Inflammatory macrophage treated with lipopolysaccharide for 4 hours (primary cell): ENCODE results near the gene AZIN2.
"Not testable (repeated sequence)": the region's sequence is repeated elsewhere in the genome, so short reads cannot be mapped to it uniquely, and the experiment has no call there.

Experiments used
- DNase-seq: peaks from one replicate; pipeline ENCODE4 v3.0.0-alpha.2; 2020

AZIN2 gene

DNA sequence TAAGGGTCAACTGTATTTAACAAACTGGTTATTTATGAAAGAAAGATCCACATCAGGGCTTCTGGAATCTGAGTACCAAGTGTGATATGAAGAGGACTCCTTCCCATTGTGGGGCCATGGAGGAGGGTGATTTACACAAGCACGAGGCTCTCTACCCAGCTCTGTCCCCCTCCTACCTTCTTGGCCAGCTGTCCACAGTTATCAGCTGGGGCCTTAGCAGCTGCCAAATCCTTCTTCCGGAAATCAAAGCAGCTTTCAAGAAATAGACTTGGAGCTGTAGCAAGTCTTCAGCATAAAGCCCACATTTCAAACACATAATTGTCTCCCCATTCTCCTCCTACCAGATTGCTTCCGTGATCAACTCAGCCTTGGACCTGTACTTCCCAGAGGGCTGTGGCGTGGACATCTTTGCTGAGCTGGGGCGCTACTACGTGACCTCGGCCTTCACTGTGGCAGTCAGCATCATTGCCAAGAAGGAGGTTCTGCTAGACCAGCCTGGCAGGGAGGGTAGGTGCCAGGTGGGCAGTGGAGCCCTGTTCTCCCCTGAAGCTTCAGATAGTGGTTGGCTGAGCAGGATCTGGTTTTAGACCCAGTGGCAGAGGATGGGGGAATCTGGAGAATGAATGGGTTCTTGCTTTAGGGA, 15.5 kb downstream of the AZIN2 start:
- DNase-seq: no peak

DNA sequence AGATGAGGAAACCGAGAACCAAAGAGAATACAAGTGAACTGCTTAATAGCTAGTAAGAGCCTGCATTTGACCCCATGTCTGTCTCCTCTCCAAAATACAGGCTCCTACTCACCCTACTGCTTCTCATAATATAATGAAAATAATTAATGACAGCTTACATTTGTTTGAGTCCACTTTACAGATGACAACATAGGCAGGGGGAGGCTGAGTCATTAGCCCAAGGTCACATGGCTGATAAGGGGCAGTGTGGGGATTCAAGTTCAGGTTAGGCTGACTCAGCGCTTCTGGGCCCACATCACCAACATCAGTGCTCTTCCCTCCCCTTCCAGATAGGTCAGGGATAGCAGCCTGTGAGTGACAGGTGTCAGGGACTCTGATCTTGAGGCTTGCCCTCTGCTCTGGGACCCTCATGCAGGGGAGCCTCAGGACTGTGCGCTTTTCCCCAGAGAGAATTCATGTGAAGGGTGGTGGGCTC, 16.2 kb downstream of the AZIN2 start:
- DNase-seq: no peak

DNA sequence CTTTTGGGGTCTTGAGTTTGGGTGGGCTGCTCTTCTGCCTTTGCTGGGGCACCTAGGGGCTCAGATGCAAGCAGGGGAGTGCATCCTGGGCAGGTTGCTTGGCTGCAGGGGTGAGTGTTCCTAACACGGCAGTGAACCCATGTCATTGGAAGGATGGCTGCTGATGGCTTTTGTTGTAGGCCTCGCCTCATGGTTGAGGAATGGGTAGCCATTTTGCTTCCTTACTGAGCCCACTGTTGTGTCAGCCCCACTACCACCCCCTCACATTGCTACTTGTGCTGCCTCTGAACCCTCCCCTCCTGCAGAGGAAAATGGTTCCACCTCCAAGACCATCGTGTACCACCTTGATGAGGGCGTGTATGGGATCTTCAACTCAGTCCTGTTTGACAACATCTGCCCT, 16.8 kb downstream of the AZIN2 start:
- no peak for DNase-seq

DNA sequence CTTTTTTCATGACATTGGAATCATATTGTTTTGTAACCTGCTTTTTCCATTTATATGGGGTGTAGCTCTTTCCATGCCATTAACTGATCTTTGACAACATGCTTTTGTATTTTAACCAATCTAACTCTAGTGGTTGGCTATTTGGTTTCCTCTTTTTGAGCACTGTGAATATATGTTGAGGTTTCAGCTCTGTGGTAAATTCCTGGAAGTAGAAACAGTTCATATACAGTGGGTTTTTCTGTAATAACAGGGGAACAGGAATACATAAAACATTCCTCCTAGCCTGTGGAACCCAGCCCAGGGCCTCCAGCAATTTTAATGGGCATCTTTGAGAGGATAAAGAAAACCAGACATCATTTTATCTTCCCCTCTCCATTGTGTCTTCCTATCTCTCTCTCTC, 17.4 kb downstream of the AZIN2 start:
- DNase-seq: no peak

DNA sequence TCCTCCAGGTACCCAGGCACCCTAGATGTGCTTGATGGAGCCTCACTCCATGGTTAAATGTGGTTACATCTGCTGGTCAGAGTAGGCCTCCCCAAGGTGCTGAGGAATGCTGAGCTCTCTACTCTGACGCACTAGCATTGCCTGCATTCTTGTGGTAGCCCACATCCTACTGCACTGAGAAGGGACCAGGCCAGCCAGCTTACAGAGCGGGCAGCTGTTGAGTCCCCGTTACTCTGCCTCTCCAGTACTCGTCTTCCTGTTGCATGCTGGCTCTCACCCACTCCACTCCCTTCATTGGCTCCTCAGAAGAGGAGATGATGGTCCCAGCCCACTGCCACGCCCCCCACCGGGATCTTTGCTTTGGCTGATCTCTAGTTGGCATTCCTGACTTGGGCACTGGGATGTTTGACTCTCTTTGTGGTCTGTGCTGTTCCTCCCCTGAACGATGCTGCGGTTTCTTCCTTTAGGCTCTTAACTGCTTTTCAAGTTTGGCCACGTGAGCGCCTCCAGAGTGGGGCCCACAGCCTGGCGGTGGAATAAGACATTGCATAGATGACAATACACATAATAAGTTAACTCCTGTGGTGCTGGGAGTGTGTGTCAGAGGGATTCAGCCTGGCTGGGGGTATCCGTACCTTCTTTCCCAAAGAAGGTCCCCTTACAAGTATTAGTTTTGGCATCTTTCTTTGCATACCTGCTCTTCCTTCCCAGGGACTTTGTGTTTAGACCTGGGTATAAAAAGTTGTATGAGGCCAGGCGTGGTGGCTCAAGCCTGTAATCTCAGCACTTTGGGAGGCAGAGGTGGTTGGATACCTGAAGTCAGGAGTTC, 18.6 kb downstream of the AZIN2 start:
- DNase-seq: no peak

DNA sequence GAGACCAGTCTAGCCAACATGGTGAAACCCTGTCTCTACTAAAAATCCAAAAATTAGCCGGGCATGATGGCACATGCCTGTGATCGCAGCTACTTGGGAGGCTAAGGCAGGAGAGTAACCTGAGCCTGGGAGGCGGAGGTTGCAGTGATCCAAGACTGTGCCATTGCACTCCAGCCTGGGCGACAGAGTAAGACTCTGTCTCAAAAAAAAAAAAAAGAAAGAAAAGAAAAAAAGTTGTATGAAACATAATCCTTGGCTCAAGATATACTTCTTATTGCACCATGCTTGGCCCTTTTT, 19.1 kb downstream of the AZIN2 start:
- not testable (repeated sequence) for DNase-seq

DNA sequence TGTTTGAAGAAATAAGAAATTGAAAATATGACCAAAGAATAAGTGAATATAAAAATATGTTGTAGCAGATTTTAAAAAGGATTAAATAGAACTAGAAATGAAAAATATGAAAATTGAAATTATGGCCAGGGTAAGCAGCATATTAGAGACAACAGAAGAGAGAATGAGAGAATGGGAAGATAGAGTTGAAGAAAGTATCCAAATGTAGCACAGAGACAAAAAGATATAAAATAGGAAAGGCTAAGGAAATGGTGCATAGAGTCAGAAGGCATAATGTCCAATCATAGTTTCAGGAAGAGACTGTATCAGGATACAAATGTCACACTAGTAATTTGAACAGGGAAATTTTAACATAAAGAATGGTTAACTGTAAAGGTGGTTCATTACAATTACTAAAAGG, 29.5 kb downstream of the AZIN2 start:
- DNase-seq: no peak

DNA sequence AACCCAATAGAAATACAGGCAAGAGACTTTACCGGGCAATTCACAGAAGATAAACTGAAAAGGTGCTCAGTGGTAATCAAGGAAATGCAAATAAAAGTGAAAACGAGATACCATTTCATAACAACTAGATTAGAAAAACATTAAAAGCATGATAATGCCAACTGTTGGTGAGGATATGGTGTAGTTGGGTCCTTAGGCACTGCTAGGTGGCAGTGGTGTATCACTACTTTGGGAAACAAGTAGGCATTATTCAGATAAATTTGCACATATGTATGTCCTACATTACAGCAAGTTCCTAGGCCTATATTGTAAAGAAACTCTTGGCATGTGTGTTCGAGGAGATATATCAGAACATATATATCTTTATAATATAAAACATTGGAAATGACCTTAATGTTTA, 31.0 kb downstream of the AZIN2 start:
- DNase-seq: peak; percentile 16

DNA sequence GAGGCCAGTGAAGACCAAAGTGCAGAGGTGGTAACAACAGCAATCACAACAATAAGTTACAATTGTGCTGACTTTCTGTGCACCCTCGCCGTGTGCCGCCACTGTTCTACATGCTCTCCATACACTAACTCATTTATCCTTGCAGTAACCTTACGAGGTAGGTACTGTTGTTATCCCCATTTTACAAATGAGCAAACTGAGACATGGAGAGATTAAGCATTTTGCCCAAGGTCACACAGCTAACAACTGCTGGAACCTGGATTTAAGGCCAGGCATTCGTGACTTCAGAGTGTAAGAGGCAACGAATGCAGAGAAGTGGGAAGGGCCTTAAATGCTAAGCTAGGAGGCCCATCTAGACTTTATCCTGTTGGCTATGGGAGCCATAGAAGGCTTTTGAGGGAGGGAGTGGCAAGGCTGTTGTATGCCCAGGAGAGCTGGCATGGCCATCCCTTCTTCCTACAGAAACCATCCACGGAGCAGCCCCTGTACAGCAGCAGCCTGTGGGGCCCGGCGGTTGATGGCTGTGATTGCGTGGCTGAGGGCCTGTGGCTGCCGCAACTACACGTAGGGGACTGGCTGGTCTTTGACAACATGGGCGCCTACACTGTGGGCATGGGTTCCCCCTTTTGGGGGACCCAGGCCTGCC, 36.6 kb downstream of the AZIN2 start:
- no peak for DNase-seq

DNA sequence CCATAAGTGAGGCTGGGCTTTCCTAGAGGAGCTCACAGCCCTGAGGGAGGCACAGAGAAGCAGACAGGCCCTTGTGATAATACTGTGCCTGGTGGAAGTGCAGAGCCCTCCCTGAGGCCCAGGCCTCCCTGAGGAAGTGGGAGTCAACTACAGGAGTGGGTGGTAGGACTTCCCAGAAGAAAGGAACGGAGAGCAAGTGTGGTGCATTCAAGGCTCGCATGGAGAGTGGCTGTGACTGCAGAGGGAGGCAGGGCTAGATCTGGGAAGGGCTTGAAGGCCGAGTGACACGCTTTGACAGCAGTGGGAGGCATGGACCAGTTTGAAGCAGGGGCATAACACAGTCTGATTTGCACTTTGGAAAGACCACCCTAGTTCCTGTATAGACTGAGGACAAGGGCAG, 37.3 kb downstream of the AZIN2 start:
- DNase-seq: peak; percentile 35

DNA sequence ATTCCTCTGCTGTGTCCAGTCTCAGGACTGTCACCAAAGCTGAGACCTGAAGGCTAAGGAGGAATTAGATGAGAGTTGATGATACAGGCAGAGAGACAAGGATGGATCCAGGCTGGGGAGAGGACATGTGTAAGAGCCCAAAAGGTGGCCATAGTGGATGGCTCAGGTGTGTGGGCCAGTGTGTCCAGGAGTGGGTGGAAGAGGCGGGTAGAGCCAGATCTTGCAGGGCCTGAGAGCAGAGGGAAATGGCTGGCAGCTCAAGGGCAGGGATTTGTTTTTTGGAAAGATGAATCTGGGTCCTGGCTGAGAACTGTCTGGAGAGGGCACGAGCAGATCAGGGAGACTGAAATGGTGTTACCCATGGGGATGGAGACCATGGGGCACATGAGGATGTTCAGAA, 38.1 kb downstream of the AZIN2 start:
- no peak for DNase-seq

DNA sequence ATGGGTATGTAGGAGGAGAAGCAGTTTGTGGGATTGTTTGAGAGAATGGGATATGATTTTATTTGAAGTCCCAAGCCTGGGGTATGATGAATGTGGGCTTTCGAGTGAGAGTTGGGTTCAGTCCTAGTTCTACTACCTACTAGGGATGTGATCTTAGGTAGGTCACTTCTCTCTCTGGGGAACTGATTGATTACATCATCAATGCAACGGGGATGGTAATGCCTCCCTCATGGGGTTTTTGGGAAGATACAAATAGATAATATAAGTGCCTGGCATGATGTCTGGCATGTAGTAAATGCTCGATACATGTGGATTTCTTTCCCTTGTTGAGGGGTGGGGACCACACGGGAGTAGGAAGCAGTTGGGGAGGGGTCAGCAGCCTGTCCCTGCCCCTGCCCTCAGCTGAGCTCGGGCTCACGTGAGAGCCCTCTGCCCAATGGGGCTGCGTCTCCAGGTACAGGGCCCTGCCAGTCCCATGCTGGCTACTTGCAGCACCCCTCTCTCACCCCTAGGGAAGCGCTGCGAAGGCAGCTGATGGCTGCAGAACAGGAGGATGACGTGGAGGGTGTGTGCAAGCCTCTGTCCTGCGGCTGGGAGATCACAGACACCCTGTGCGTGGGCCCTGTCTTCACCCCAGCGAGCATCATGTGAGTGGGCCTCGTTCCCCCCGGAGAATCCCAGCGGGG, 38.7 kb downstream of the AZIN2 start:
- no peak for DNase-seq

DNA sequence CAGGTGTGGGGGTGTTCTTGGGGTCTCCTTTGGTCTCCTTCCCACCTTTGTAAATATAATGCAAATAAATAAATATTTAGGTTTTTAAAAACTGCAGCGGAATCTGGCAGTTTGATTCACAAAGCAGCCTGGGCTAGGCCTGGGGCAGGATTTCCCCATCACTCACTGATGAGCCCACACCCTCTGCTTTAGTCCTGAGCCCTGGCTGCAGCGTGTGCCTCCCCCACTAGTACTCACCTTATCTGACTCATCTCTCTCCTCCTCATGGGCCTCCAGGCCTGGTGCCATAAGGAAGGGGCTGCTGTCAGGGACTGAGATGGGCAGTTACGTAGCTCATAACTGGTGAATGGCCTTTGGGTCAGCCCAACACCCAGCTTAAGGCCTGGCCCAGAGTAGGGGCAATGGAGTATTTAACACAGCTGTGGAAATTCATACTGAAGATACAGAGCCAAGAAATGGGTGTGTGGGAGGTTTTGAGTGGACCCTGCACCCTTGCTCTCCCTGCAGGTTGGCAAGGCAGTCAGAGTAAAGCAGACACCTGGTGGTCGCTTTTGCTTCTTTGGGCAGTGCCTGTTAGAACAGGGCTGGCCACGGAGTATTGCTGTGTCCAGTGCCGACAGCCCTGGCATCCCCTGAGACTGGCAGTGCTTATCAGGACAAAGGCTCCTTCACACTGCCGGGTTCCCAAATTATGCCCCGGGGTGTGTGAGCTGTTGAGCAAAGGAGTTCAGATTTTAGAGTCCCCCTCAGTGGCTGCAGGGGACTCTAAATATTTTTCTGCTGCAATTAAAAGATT, 39.7 kb downstream of the AZIN2 start:
- no peak for DNase-seq

DNA sequence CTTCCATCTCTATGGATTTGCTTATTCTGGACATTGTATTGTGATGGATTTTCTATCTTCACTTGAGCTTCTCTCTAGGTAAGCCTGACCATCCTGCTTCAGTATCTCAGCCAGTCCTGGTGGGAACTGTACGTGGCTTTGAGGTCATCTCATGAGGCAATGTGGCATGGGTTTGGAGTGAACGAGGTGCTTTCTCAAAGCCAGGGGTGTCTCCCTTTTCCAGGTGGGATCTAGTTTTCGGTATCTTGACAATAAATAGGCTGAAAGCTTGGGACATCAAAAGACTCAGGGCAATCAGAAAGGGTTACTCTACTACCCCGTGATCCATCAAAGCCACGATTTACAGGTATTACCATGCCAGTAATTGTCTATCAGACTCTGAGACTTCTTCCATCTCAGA, 40.8 kb downstream of the AZIN2 start:
- DNase-seq: no peak

DNA sequence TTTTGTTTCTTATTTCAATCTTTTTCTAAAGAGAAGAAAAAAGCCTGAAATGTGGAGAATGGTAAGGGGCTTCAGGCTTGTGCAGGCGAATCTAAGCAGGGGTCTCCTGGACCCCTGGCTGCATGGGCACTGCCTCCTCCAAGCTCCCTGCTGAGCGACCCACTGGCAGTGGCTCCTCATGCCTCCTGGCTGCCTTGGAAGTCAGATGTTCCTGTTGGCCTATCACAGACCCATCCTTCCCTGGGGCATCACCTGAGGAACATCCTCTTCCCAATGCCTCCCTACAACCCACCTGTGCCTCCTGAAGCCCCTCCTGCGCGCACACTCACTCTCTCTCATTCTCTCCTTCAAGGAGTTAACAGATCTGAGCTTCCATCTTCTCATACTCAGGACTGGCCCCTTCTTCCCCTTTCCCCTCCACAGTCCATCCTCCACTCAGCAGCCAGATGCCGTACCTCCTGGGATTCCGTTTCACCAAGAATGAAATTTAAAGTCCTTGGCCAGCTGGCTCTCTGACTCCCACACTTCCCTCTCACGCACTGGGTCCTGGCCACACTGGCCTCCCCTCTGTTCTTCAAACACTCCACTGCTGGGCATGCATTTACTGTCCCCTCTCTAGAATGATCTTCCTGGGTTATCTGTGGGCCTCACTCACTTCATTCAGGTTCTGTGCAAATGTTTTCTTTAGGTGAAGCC, 41.7 kb downstream of the AZIN2 start:
- DNase-seq: no peak

DNA sequence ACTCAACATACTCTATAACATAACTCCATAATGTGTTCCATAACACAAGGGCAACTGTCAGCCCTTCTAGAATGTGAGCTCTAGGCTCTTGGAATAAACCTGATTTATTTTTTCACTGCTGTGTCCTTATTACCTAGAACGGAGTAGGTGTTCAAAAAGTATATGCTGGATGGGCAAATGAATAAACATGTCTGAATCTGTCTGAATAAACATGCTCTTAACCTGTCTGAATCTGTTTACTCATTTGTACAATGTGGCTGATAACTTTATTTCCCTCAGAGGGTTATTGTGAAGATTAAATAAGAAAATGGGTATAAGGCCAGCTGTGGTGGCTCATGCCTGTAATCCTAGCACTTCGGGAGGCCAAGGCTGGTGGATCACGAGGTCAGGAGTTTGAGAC, 42.3 kb downstream of the AZIN2 start:
- DNase-seq: no peak

DNA sequence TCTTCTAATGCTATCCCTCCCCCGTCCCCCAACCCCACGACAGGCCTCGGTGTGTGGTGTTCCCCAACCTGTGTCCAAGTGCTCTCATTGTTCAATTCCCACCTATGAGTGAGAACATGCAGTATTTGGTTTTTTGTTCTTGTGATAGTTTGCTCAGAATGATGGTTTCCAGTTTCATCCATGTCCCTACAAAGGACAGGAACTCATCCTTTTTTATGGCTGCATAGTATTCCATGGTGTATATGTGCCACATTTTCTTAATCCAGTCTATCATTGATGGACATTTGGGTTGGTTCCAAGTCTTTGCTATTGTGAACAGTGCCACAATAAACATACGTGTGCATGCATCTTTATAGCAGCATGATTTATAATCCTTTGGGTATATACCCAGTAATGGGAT, 43.7 kb downstream of the AZIN2 start:
- DNase-seq: not testable (repeated sequence)

DNA sequence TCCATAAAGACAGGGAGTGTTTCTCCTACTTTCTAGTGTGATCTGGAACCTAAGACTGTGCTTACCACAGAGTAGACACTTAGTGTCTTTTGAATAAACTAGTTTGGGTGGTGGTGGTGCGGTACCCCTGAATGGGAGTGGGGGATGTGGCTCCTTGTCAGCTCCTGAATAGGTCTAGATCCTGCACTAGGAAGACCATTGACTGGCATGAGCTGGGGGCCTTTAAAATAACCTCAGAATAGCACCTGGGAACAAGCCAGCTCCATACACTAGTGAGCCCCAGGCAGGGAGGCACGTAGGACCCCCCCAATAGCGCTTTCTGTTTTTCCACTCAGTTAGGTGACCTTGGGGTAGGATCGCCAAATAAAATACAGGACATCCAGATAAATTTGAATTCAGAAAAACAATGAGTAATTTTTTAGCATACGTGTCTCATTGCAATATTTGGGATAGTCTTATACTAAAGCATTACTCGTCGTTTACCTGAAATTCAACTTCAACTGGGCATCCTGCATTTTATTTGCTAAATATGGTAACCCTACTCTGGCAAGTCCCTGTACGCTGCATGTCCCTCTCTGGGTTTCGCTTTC, 45.6 kb downstream of the AZIN2 start:
- no peak for DNase-seq

DNA sequence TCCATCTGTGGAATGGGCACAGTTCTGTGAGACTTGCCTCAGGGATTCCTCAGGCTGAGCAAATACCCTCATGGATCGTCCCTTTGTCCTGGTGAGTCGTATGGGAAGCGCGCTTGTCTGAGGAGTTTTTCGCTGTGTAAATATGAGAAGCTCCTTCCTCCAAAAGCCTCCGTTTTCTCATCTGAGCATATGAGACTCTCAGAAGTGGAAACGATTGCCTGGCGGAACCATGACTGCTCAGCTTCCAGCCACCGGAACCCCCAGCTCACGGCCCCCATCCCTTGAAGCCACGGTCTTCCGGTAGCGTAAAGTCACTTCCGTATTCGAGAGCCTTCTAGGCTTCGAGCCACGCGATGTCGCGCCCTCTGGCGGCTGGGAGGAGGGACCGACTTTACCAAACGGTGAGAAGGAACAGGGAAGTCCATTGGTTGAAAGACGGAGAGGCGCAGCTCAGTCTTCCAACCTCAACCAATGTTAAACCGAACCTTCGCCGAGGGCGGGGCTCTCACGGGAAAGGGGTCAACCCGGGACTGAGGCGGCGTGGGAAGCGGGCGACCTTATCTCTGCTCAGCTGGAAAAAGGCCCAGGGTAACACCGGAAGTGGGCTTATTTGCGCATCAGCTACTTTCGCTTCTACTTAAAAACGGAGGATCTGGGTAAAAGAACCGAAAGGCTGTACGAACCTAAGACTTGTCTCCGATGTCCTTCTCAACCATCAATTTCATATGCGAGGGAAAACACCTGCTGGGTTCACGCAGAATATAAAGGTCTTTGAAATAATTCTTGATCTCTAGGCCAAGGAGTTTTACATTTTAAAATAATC, 46.3 kb downstream of the AZIN2 start:
- peak; percentile 100 for DNase-seq

DNA sequence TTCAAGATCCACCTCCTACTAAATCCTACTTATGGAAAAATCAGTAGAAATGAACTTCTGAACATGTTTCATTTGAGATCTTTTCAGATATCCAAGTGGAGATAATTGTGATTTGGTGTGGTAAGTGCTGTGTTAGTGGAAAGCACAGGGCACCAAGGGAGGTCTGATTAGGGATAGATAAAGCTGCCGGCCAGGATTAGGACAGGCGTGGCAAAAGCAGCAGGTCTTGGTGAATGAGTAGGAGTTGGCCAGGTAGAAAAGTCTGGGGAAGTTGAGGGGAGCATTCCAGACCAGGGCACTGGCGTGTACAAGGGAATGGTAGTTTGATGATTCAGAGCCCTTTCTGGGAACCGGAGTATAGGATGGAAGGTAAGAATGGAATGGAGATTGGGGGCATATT, 47.8 kb downstream of the AZIN2 start:
- DNase-seq: no peak

DNA sequence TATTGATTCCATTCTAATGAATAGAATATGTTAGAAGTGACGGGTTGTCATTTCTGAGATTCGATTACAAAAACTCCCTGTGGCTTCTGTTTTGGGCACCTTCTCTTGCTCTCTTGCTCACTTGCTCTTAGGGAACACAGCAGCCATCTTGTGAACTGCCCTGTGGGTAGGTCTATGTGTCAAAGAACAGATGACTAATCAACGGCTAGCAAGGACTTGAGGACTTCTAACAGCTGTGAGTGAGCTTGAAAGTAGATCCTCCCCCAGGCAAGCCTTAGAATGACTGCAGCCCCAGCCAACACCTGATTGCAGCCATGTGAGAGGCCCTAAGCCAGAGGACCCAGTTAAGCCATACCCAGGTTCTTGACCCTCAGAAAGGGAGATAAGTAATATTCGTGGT, 49.3 kb downstream of the AZIN2 start:
- DNase-seq: peak; percentile 24
